Measurements from ENCODE around the gene MED28.

MED28 gene

DNA sequence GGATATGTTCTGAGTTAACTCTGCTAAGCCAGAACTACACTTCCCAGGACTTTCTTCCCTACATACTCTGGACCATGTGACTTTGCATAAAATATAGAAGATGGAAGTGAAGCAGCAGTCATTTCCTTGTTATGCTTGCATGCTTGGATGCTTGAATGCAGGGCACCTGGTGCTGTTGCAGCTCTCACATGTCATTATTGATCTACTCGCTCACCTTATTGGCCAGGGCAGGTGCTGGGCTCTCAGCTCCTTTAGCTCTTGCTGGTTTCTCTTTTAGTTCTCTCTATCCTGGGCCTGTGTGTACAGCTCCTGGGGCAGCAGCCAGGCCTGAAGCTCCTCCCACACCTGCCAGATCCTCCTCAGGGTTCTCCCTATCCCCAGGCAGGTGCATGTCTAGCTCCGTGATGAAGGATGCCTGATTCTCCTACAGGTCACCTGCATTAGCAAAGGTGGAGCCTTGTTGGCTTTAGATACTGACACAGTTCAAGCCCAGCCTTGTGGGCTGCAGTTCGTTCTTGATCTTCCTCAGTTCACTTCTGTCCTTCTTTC lies 53.3 kb downstream of the MED28 start:
- DNase-seq, result peak in 1 of 2 experiments; percentile 24

DNA sequence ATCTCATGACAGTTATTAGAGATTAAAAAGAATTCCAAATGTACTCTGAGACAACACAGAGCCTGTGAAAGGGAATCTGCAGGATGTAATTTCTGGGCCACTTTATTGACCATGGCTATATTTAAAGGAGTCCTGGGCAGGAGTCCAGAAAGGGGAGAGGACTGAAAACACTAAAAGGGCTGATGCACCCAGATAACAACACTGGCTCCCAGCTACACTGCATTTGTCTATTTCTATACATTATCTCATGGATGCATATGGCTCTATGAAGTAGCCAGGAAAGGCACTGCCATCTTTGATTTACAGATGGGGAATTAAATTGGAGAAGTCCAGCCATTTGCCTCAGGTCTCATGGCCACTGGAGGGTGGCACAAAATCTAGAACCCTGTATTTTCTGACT lies 56.0 kb downstream of the MED28 start:
- no peak for DNase-seq

DNA sequence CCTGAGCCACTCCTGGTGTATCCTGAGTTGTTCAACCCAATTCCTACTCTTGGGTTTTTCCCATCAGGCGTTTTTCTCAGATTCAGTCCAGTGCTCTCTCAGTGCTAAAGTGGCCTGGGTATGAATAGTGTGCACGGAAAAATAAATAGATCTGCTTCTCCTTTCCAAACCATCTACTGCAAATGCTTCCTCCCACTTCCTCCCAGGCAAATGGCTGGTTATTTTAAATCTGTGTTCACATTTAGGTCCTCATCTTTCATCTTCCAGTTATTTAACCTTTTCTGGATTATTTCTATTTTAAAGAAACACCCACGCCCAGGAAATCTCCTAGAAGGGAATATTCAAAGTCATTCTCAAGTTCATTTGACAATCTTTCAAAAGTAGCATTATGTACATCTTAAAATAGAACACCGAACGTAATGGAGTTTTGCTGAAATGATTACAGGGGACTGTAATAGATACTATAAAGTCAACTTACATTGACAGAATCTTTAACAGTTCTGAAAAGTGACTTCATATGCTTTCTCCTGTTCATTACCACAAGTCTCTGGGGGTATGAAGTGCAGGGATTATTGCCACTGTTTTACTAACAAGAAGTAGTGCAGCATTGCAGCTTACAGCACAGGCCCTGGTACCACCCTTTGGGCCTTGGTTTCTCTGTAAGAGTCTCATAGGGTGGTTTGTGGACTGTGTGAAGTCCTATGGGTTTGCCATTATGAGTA lies 66.3 kb downstream of the MED28 start:
- DNase-seq, result no peak

DNA sequence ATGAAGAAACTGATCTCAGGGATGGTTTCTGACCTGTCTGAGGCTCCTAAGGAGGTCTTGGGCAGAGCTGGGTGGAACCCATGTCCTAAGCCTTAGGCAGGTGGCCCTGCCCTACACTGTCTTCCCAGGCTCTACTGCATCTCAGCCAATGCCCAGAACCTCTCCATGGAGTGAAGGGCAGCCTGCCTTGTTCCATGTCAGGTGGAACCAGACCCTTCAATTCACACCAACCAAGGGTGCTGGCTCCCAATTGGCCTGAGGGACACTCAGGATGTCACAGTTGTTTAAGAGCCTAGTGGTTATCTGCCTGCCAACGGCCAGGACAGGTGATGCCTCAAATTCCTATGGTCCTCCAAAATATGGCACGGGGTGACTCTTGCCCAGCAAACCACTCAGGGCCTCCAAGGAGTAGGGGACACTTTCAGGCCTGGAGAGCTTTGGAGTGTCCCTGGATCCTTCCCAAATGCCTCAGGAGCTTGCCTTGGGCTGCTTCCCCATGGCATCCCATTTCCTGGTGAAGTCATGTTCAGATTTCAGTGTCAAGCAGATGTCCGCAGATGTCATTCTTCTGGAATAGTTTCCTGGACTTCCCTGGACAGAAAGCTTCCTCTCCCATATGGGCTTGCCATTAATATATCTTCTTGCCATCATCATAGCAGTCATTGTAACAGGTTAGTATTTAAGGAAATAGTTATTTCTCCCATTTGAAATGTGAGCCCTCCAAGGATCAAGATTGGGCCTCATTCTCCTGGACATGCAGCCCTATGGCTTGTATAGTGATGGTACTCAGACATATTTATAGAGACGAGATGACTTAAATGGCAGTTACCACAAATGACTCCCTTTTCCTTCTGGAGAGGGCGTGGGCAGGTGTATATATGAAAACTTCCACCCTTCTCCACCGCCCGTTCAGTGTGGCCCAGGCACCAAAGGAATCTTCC lies 67.1 kb downstream of the MED28 start:
- no peak for DNase-seq

DNA sequence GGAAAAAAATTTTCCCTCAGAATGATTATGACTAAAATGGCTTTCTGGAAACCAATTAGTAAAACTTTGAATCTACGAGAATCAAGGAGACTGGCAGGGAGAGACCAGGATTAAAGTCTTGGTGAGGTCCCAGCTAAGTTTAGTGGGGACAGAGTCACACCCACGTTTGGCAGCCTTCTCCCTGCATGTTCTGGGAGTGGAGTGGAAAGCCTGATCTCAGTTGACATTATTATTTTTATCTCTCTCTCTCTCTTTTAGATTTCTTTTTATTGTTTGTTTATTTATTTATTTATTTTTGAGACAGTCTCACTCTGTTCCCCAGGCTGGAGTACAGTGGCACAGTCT lies 67.8 kb downstream of the MED28 start:
- DNase-seq, result no peak

Data from NCI-H526 (cell line).